Neural crest cell (in vitro differentiated cells): ENCODE data around the gene MORC4. TPM values are rescaled to one million over a fixed set of nuclear protein-coding genes. Genes with fewer than 3 reads are reported as not detected.
A peak's percentile ranks its signal among the peaks of the same experiment; 100 is the strongest.

Experiments used
- DNase-seq: peaks from one replicate; pipeline ENCODE4 v3.0.0; 2021; ENCODE audit warnings: low read depth, mixed read lengths, low spot score
- H3K27ac Mint-ChIP-seq: one replicate; pipeline ENCODE4 v1.8.0; 2021; ENCODE audit warnings: mild to moderate bottlenecking, mixed read lengths; ENCODE audit not compliant: unreplicated experiment
- H3K27me3 Mint-ChIP-seq: 2 replicates; pipeline ENCODE4 v1.8.0; 2021; ENCODE audit warnings: low read depth, mild to moderate bottlenecking, mixed read lengths
- H3K36me3 Mint-ChIP-seq: 2 replicates; pipeline ENCODE4 v1.8.0; 2021; ENCODE audit warnings: low read depth, mild to moderate bottlenecking, mixed read lengths
- H3K4me1 Mint-ChIP-seq: 2 replicates; pipeline ENCODE4 v1.8.0; 2021; ENCODE audit warnings: mixed read lengths
- H3K4me3 Mint-ChIP-seq: one replicate; pipeline ENCODE4 v1.8.0; 2021; ENCODE audit warnings: mild to moderate bottlenecking, mixed read lengths
- H3K9me3 Mint-ChIP-seq: 2 replicates; pipeline ENCODE4 v1.8.0; 2021; ENCODE audit warnings: mixed read lengths
- total RNA-seq: library from RNA; stranded (reverse); gene quantifications from 2 replicates; pipeline ENCODE4 v1.2.1, GENCODE V29; 2021
- TF ChIP-seq, protein P1 (sequence below): fragments of 200-600 bp; sonication (generic); conservative IDR thresholded peaks from 2 replicates; pipeline ENCODE4 v1.5.0; 2021; ENCODE audit warnings: antibody characterized with exemption, mild to moderate bottlenecking

The MORC4 gene
- total RNA-seq, 1 donor from 2014 or later: 10.1 TPM

DNA sequence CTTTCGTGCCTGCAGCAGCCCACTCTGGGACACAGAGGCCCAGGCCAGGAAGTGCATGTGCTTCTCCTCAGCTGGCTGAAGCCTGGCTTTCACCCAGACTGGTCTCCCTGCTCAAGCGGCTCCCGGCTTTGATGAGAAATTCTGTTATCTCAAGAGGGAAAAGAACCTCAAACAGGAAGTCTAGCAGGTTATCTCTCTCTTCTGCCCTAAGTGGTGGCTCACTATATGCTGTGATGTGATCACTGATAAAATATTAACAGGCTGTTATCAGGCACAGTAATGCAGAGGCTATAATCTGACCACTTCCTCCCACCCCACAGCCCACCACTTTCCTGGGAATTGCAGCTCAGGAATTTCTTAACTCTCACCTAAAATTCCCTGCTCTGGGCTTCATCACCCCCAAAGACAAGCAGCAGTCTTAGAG is 66.5 kb downstream of the MORC4 start:
- no peaks in the 10 kb centered on the region for H3K27me3 Mint-ChIP-seq
- TF ChIP-seq, protein P1, sequence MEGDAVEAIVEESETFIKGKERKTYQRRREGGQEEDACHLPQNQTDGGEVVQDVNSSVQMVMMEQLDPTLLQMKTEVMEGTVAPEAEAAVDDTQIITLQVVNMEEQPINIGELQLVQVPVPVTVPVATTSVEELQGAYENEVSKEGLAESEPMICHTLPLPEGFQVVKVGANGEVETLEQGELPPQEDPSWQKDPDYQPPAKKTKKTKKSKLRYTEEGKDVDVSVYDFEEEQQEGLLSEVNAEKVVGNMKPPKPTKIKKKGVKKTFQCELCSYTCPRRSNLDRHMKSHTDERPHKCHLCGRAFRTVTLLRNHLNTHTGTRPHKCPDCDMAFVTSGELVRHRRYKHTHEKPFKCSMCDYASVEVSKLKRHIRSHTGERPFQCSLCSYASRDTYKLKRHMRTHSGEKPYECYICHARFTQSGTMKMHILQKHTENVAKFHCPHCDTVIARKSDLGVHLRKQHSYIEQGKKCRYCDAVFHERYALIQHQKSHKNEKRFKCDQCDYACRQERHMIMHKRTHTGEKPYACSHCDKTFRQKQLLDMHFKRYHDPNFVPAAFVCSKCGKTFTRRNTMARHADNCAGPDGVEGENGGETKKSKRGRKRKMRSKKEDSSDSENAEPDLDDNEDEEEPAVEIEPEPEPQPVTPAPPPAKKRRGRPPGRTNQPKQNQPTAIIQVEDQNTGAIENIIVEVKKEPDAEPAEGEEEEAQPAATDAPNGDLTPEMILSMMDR: no peak
- H3K27ac Mint-ChIP-seq: peak overlapping the region; percentile 19
- H3K4me1 Mint-ChIP-seq: peaks cover 12% of the 10 kb centered on the region
- DNase-seq: no peak
- no peak overlapping the region for H3K4me3 Mint-ChIP-seq
- no peaks in the 10 kb centered on the region for H3K9me3 Mint-ChIP-seq
- no peaks in the 10 kb centered on the region for H3K36me3 Mint-ChIP-seq

DNA sequence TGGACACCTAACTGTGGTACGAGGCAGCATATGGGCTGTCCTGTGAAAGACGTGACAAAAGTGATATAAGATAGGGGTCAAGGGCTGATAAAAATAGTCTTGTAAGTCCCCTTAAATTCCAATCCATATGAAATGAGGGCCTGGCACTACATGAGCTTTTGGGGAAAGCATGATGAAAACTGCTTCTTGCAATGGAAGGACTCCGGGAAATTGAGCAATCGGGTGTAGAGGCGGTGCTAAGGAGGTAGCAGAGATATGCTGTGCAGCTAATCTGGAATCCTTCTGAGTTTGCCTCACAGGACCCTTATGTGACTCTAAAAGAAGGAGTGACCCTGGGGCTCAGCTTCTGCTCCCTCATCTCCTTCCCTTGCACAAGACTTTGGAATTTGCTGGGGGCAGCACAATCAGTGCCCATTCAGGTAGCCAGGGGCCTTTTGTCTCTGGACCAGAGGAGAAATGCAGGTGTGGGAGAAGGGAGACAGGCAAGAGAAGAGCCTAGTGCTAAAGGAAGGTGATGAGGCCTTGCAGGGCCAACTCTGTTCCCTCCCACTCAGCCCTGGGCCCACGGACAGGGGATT is 67.0 kb downstream of the MORC4 start:
- TF ChIP-seq, protein P1: no peak
- Mint-ChIP-seq H3K4me1 (peaks cover 12% of the 10 kb centered on the region), H3K4me3 (no peak overlapping the region), H3K27ac (peak overlapping the region; percentile 88), H3K9me3 (no peaks in the 10 kb centered on the region), H3K36me3 (no peaks in the 10 kb centered on the region), H3K27me3 (no peaks in the 10 kb centered on the region)
- no peak for DNase-seq

DNA sequence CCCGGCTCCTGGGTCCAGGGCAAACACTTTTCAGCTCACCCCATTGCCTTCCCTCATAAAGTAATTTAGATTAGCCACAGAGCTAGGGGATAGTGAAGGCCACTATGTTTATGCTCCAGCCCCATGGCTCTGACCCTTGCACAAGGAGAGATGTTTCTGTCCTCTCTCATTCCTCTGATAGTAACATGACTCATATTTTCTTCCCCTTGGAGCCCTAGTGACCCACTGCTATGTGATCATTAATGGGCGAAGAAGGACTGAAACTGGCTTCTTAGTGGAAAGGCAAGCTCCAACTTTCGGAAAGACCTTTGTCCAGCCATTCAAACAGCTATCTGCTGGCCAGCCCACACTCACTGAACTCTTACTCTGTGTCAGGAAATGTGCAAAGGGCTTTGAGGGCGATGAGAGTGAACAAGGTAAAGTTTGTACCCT is 67.5 kb downstream of the MORC4 start:
- DNase-seq: no peak
- Mint-ChIP-seq H3K4me1 (peaks cover 12% of the 10 kb centered on the region), H3K9me3 (no peaks in the 10 kb centered on the region), H3K36me3 (no peaks in the 10 kb centered on the region), H3K27ac (peak overlapping the region; percentile 88), H3K27me3 (no peaks in the 10 kb centered on the region), H3K4me3 (peak overlapping the region; percentile 42)
- TF ChIP-seq, protein P1: no peak

DNA sequence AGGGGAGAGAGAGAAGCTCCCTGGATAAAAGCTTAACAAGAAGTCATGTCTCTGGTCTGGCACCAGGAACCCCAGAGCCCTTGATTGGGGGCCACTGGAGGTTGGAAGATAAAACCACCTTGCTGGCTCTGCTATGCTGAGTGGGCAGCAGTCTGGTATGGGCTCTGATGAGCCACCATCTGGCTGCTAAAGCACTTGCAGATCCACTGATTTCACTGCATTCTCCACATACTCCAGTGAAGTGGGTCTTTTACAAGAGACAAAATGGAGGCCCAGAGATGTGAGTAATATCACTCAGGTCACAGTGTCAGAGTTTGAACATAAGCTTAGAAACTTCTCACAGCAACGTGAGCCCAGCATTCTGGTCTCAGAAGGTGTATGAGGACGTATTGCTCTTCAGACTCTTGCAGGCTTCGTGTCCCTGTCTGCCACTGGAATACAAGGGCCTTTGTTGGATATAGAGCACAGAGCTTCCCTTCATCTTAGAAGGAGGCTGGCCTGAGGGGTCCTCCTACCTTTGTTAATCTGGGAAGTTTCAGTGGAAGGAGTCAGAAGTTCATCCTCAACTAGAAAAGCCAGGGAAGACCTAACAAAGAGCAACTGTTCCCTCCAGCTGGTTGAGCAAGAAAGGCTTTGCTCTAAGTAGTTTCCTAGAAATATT is 68.1 kb downstream of the MORC4 start:
- no peaks in the 10 kb centered on the region for H3K27me3 Mint-ChIP-seq
- no peak for DNase-seq
- TF ChIP-seq, protein P1: no peak
- H3K4me1 Mint-ChIP-seq: peaks cover 12% of the 10 kb centered on the region
- peak overlapping the region; percentile 42 for H3K4me3 Mint-ChIP-seq
- H3K9me3 Mint-ChIP-seq: no peaks in the 10 kb centered on the region
- H3K27ac Mint-ChIP-seq: peak overlapping the region; percentile 91
- no peaks in the 10 kb centered on the region for H3K36me3 Mint-ChIP-seq

DNA sequence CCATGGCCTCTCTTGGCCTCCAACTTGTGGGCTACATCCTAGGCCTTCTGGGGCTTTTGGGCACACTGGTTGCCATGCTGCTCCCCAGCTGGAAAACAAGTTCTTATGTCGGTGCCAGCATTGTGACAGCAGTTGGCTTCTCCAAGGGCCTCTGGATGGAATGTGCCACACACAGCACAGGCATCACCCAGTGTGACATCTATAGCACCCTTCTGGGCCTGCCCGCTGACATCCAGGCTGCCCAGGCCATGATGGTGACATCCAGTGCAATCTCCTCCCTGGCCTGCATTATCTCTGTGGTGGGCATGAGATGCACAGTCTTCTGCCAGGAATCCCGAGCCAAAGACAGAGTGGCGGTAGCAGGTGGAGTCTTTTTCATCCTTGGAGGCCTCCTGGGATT is 71.8 kb downstream of the MORC4 start:
- no peak for DNase-seq
- Mint-ChIP-seq H3K27ac (no peak overlapping the region), H3K36me3 (no peaks in the 10 kb centered on the region), H3K4me3 (no peak overlapping the region), H3K27me3 (no peaks in the 10 kb centered on the region), H3K4me1 (peaks cover 12% of the 10 kb centered on the region), H3K9me3 (no peaks in the 10 kb centered on the region)
- TF ChIP-seq, protein P1: no peak
